Measurements from ENCODE around the gene CLASP1.

- no peak for TF ChIP-seq CTCF (IDR thresholded peaks at IDR 0.05)
- TF ChIP-seq POLR2A (IDR thresholded peaks at IDR 0.05) = no peak
Measured at GRCh38 chr2:121388371-121388770, 260.9 kb downstream of the CLASP1 start.
